ENCODE measurements around the gene SEMA3A.

SEMA3A gene

DNA sequence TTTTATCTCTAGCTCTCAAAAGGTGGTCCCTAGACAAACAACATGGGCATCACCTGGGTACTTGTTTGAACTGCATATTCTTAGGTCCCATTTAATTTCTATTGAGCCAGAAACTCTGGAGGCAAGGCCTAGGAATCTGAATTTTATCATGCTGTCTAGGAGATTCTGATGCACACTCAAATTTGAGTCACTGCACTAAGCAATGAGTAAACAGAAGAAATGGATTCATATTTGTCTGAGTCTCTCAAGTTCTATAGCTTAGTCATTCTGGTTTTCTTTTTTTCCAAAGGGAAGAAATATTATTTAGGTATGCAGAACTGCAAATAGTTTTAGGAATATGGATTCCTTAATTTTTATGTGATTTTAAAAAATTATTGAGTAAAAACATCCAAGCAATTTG, 185.5 kb downstream of the SEMA3A start:
- Histone ChIP-seq H3K4me3 (ENCODE audit: low read depth in 1 of 2, low read length in 2 of 2) (no peak overlapping the region), H3K4me1 (ENCODE audit: control insufficient read depth in 1 of 2, insufficient read depth in 2 of 2, low read length in 2 of 2) (no peaks in the 10 kb centered on the region), H3K27me3 (ENCODE audit: low read depth, low read length) (no peaks in the 10 kb centered on the region), H3K36me3 (ENCODE audit: control insufficient read depth in 1 of 2, insufficient read depth in 2 of 2, low read length in 2 of 2) (peaks cover 0 to 9% of the 10 kb centered on the region in 2 donors), H3K9me3 (ENCODE audit: control insufficient read depth in 1 of 2, low read length in 2 of 2) (no peaks in the 10 kb centered on the region), H3K27ac (ENCODE audit: low read length) (no peak overlapping the region)

DNA sequence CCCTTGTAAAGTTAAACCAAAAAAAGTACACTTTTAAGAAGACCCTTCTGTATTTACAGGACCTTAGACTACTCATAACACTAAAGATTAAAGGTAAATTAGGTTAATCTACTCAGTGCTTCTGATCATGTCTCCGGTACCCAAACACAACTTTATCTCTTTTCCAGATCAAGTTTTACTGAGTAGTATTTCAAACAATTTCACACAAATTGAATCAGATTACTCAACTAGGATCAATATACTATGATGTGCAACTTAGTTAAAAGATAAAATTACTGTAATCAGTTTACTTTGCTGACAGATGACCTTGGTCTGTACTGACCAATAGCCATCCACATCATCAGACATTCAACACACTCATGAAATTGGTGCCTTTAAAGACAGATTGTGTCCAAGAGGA, 191.4 kb downstream of the SEMA3A start:
- H3K27ac ChIP-seq (ENCODE audit: low read length) = no peak overlapping the region
- H3K36me3 ChIP-seq (ENCODE audit: control insufficient read depth in 1 of 2, insufficient read depth in 2 of 2, low read length in 2 of 2) = peaks cover 0 to 12% of the 10 kb centered on the region in 2 donors
- H3K4me1 ChIP-seq (ENCODE audit: control insufficient read depth in 1 of 2, insufficient read depth in 2 of 2, low read length in 2 of 2) = no peaks in the 10 kb centered on the region
- no peak overlapping the region for H3K4me3 ChIP-seq (ENCODE audit: low read depth in 1 of 2, low read length in 2 of 2)
- H3K9me3 ChIP-seq (ENCODE audit: control insufficient read depth in 1 of 2, low read length in 2 of 2) = no peaks in the 10 kb centered on the region
- H3K27me3 ChIP-seq (ENCODE audit: low read depth, low read length) = no peaks in the 10 kb centered on the region

DNA sequence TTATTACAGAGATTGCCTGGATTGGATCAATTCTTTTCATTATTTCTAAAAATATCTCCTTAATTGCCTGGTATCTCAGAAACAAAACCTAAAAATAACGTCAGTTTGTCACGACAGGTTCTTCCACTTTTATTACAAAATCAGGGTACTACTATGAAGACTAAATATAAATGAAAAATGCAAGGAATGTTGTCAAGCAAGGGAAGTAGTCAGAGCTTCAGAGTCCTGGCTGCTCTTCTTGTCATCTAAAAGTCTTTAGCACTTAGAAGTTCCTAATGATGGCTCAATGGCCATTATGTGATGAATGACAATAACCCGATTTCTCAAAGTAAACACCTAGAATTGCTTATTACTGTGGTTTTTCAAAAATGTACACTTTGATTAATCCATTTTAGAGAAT, 192.2 kb downstream of the SEMA3A start:
- Histone ChIP-seq H3K27ac (ENCODE audit: low read length) (no peak overlapping the region), H3K27me3 (ENCODE audit: low read depth, low read length) (no peaks in the 10 kb centered on the region), H3K4me3 (ENCODE audit: low read depth in 1 of 2, low read length in 2 of 2) (no peak overlapping the region), H3K4me1 (ENCODE audit: control insufficient read depth in 1 of 2, insufficient read depth in 2 of 2, low read length in 2 of 2) (no peaks in the 10 kb centered on the region), H3K9me3 (ENCODE audit: control insufficient read depth in 1 of 2, low read length in 2 of 2) (no peaks in the 10 kb centered on the region), H3K36me3 (ENCODE audit: control insufficient read depth in 1 of 2, insufficient read depth in 2 of 2, low read length in 2 of 2) (peaks cover 0 to 12% of the 10 kb centered on the region in 2 donors)

DNA sequence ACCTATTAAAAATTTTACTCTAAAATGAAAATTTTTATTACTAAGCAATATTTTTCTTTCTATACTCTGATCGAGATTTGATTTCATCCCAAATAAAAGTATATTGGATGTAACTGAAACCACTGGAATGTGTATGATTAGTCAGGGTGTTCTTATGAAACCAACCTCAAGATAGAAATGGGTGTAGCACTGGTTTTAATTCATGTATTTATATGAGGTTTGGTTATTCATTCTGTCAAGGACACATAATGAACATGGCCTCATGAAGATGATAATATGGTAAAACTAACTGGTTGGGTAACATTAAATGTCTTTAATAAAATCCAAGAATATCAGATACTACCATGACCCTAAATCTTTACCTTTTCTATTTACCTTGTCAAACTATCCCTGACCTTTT, 197.7 kb downstream of the SEMA3A start:
- Histone ChIP-seq H3K4me3 (ENCODE audit: low read depth in 1 of 2, low read length in 2 of 2) (no peak overlapping the region), H3K27me3 (ENCODE audit: low read depth, low read length) (no peaks in the 10 kb centered on the region), H3K36me3 (ENCODE audit: control insufficient read depth in 1 of 2, insufficient read depth in 2 of 2, low read length in 2 of 2) (no peaks in the 10 kb centered on the region), H3K9me3 (ENCODE audit: control insufficient read depth in 1 of 2, low read length in 2 of 2) (no peaks in the 10 kb centered on the region), H3K4me1 (ENCODE audit: control insufficient read depth in 1 of 2, insufficient read depth in 2 of 2, low read length in 2 of 2) (no peaks in the 10 kb centered on the region), H3K27ac (ENCODE audit: low read length) (no peak overlapping the region)

DNA sequence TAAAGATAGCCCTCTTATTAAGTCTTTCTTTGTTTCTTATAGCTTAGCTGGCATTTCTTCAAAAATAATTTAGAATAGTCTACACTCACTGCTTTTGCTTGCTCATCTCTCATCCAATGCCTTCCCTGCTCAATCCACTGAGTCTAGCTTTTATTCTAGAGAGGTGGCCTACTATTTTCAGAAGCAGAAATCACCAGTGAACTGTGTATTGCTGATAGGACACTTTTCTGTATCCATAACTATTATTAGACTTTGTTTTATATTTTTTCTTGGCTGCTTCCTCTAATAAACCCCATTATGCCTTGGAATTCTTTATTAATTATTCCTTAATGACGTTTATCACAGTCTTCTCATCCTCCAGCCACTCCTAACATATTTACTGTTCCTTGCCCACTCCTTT, 206.8 kb downstream of the SEMA3A start:
- H3K4me3 ChIP-seq (ENCODE audit: low read depth in 1 of 2, low read length in 2 of 2) = no peak overlapping the region
- H3K36me3 ChIP-seq (ENCODE audit: control insufficient read depth in 1 of 2, insufficient read depth in 2 of 2, low read length in 2 of 2) = no peaks in the 10 kb centered on the region
- no peak overlapping the region for H3K27ac ChIP-seq (ENCODE audit: low read length)
- peaks cover 0 to 5% of the 10 kb centered on the region in 2 donors for H3K4me1 ChIP-seq (ENCODE audit: control insufficient read depth in 1 of 2, insufficient read depth in 2 of 2, low read length in 2 of 2)
- no peaks in the 10 kb centered on the region for H3K27me3 ChIP-seq (ENCODE audit: low read depth, low read length)
- no peaks in the 10 kb centered on the region for H3K9me3 ChIP-seq (ENCODE audit: control insufficient read depth in 1 of 2, low read length in 2 of 2)

DNA sequence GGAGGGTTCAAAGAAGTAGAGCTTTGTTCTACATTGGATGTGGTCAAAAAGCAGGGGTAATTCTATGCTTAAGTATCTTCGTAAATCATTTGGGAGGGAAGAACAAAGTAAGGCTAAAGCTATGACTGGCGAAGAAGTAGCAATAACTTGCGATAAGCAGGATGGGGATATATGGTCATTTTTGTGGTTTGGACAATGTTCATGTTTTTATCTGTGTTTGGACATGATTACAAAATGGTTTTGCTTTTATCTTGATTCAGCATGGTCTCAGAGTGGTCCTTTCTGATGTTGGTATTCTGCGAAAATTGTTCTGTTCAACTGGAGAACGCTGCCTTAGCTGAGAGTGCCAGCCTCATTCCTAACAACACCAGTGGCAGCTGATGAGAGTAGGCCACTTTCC, 208.8 kb downstream of the SEMA3A start:
- peaks cover 0 to 5% of the 10 kb centered on the region in 2 donors for H3K4me1 ChIP-seq (ENCODE audit: control insufficient read depth in 1 of 2, insufficient read depth in 2 of 2, low read length in 2 of 2)
- H3K27me3 ChIP-seq (ENCODE audit: low read depth, low read length) = no peaks in the 10 kb centered on the region
- H3K9me3 ChIP-seq (ENCODE audit: control insufficient read depth in 1 of 2, low read length in 2 of 2) = no peaks in the 10 kb centered on the region
- no peaks in the 10 kb centered on the region for H3K36me3 ChIP-seq (ENCODE audit: control insufficient read depth in 1 of 2, insufficient read depth in 2 of 2, low read length in 2 of 2)
- no peak overlapping the region for H3K27ac ChIP-seq (ENCODE audit: low read length)
- H3K4me3 ChIP-seq (ENCODE audit: low read depth in 1 of 2, low read length in 2 of 2) = no peak overlapping the region

DNA sequence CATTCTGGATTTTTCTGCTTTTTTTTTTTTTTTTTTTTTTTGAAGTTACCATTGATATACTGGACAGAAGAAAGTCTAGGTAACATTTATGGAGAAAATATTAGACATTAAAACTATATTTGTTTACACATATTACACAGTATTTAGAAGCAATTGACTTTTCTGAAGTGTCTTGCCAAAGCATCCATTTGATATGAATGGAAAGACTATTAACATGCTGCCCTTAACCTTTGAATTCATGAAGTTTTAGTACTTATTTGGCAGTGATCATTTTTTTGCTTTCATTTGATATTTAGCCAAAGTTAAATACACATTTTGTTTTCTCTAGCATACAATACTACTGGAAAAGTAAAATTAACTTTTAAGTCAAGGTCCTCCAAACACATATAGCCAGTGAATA, 210.0 kb downstream of the SEMA3A start:
- Histone ChIP-seq H3K27ac (ENCODE audit: low read length) (no peak overlapping the region), H3K4me3 (ENCODE audit: low read depth in 1 of 2, low read length in 2 of 2) (no peak overlapping the region), H3K36me3 (ENCODE audit: control insufficient read depth in 1 of 2, insufficient read depth in 2 of 2, low read length in 2 of 2) (no peaks in the 10 kb centered on the region), H3K9me3 (ENCODE audit: control insufficient read depth in 1 of 2, low read length in 2 of 2) (no peaks in the 10 kb centered on the region), H3K4me1 (ENCODE audit: control insufficient read depth in 1 of 2, insufficient read depth in 2 of 2, low read length in 2 of 2) (peaks cover 0 to 5% of the 10 kb centered on the region in 2 donors), H3K27me3 (ENCODE audit: low read depth, low read length) (no peaks in the 10 kb centered on the region)

DNA sequence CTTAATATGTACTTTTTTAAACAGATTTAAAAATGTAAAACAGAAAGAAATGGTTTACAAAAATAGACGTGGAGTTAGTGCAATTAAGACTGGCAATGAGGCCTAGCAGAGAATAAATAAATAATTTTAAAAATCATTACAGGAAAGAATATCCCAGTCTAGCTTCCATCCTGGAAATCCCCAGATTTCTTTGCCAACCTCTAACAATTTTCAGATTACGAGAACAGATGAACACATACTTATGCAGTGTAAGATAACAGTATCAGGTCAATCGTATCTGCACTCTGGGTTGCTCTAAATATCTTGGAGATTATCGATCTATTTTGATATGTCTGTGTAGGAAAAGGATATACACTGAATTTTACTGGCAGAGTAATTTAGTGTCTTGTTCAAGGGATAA, 210.5 kb downstream of the SEMA3A start:
- H3K27me3 ChIP-seq (ENCODE audit: low read depth, low read length) = no peaks in the 10 kb centered on the region
- peaks cover 0 to 5% of the 10 kb centered on the region in 2 donors for H3K4me1 ChIP-seq (ENCODE audit: control insufficient read depth in 1 of 2, insufficient read depth in 2 of 2, low read length in 2 of 2)
- no peaks in the 10 kb centered on the region for H3K9me3 ChIP-seq (ENCODE audit: control insufficient read depth in 1 of 2, low read length in 2 of 2)
- H3K4me3 ChIP-seq (ENCODE audit: low read depth in 1 of 2, low read length in 2 of 2) = no peak overlapping the region
- H3K36me3 ChIP-seq (ENCODE audit: control insufficient read depth in 1 of 2, insufficient read depth in 2 of 2, low read length in 2 of 2) = no peaks in the 10 kb centered on the region
- H3K27ac ChIP-seq (ENCODE audit: low read length) = no peak overlapping the region

DNA sequence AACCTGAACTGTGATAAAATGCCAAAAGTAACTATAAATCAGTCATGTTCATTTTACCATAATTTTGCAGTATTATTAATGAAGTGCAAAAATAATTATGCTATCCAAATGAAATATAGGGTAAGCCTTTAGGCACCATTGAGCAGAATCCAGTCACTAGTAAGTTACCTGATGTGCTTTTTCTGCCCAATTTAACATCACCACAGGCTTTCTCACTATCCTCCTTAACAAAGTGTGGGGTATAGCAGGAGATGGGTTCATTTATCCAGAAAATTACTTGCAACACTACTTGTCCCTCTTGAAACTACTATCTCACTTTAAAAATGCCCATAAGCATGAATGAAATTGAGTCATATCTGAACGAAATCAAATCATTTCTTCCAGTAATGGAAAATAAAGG, 211.0 kb downstream of the SEMA3A start:
- Histone ChIP-seq H3K27ac (ENCODE audit: low read length) (no peak overlapping the region), H3K4me3 (ENCODE audit: low read depth in 1 of 2, low read length in 2 of 2) (no peak overlapping the region), H3K27me3 (ENCODE audit: low read depth, low read length) (no peaks in the 10 kb centered on the region), H3K4me1 (ENCODE audit: control insufficient read depth in 1 of 2, insufficient read depth in 2 of 2, low read length in 2 of 2) (peaks cover 0 to 5% of the 10 kb centered on the region in 2 donors), H3K9me3 (ENCODE audit: control insufficient read depth in 1 of 2, low read length in 2 of 2) (no peaks in the 10 kb centered on the region), H3K36me3 (ENCODE audit: control insufficient read depth in 1 of 2, insufficient read depth in 2 of 2, low read length in 2 of 2) (no peaks in the 10 kb centered on the region)

DNA sequence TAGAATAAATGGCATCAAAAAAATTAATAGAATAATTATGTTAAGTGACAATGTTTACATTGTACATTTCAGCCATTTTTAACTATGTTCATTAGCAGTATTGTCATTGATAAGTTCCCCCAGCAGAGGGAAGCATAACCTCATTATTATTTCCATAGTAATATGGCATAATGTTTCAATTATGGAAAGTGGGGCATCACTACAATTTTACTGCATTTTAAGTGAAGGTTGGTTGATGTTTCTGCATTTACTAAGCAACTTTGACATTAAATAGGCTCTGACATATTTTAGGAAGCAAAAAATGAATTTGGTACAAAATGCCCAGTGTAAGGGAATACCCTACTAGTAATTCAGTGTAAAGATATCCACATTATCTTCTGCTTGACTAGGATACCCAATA, 218.3 kb downstream of the SEMA3A start:
- Histone ChIP-seq H3K4me1 (ENCODE audit: control insufficient read depth in 1 of 2, insufficient read depth in 2 of 2, low read length in 2 of 2) (no peaks in the 10 kb centered on the region), H3K9me3 (ENCODE audit: control insufficient read depth in 1 of 2, low read length in 2 of 2) (no peaks in the 10 kb centered on the region), H3K4me3 (ENCODE audit: low read depth in 1 of 2, low read length in 2 of 2) (no peak overlapping the region), H3K36me3 (ENCODE audit: control insufficient read depth in 1 of 2, insufficient read depth in 2 of 2, low read length in 2 of 2) (no peaks in the 10 kb centered on the region), H3K27ac (ENCODE audit: low read length) (no peak overlapping the region), H3K27me3 (ENCODE audit: low read depth, low read length) (no peaks in the 10 kb centered on the region)

DNA sequence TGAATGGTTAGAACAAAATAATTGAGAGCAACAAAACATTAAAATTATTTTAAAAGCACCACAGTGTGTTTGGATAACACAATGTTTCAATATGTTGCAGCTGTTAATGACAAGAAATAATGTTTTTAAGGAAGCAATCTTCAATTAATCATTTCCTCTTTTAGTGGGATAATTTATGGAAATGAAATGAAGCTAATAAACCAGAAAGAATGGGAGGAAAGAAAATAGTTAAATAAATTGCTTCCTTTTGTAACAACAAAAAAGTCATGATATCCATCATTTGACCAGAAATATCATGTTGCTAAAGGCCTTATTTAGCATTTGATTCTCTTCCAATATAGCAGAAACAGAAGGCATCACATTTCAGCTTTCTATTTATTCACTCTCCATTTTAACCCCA, 224.5 kb downstream of the SEMA3A start:
- Histone ChIP-seq H3K27ac (ENCODE audit: low read length) (no peak overlapping the region), H3K27me3 (ENCODE audit: low read depth, low read length) (no peaks in the 10 kb centered on the region), H3K9me3 (ENCODE audit: control insufficient read depth in 1 of 2, low read length in 2 of 2) (no peaks in the 10 kb centered on the region), H3K4me1 (ENCODE audit: control insufficient read depth in 1 of 2, insufficient read depth in 2 of 2, low read length in 2 of 2) (no peaks in the 10 kb centered on the region), H3K4me3 (ENCODE audit: low read depth in 1 of 2, low read length in 2 of 2) (no peak overlapping the region), H3K36me3 (ENCODE audit: control insufficient read depth in 1 of 2, insufficient read depth in 2 of 2, low read length in 2 of 2) (no peaks in the 10 kb centered on the region)

DNA sequence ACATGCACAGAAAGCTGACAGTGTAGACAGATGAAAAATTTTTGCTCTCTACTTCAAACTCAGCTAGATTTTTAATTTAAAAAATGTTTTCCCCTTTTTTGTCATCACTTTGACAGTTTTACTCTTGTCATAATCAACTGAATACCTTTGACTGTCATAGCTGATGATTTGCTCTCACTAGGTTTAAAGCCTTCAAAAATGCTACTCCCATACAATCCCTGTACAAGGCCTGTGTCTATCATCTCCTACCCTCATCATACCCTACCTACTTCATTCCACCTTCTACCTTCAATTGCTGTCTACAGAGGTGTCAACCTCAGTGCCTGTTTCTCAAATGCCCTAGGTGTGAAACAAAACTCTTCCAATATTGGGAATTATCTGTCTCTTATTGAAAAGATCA, 230.3 kb downstream of the SEMA3A start:
- Histone ChIP-seq H3K4me3 (ENCODE audit: low read depth in 1 of 2, low read length in 2 of 2) (no peak overlapping the region), H3K27me3 (ENCODE audit: low read depth, low read length) (no peaks in the 10 kb centered on the region), H3K4me1 (ENCODE audit: control insufficient read depth in 1 of 2, insufficient read depth in 2 of 2, low read length in 2 of 2) (no peaks in the 10 kb centered on the region), H3K9me3 (ENCODE audit: control insufficient read depth in 1 of 2, low read length in 2 of 2) (no peaks in the 10 kb centered on the region), H3K27ac (ENCODE audit: low read length) (no peak overlapping the region), H3K36me3 (ENCODE audit: control insufficient read depth in 1 of 2, insufficient read depth in 2 of 2, low read length in 2 of 2) (no peaks in the 10 kb centered on the region)

All from muscle layer of duodenum (tissue), 2 donors.